ENCODE results near the gene CDR2L.
"Not testable (repeated sequence)": the region's sequence is repeated elsewhere in the genome, so short reads cannot be mapped to it uniquely, and the experiment has no call there.

Gene CDR2L

GRCh38 chr17:75012346-75013091 lies 25.1 kb downstream of the CDR2L start, which contains the start of gene MRPL58:
MRPL58 (plus strand) TSS chr17:75012670; CDS start chr17:75012687, 17 bp downstream.
- peak; percentile 83 for DNase-seq

GRCh38 chr17:75013092-75013559 lies 25.7 kb downstream of the CDR2L start:
- DNase-seq: no peak

- DNase-seq: no peak
Observed at GRCh38 chr17:75019146-75019545, 31.7 kb downstream of the CDR2L start.

- DNase-seq: no peak
Observed at GRCh38 chr17:75019710-75020109, 32.3 kb downstream of the CDR2L start.

GRCh38 chr17:75020331-75021110 lies 33.1 kb downstream of the CDR2L start:
- DNase-seq: no peak

- peak; percentile 30 for DNase-seq
Observed at GRCh38 chr17:75024686-75025397, 37.4 kb downstream of the CDR2L start.

GRCh38 chr17:75025398-75025734 lies 37.9 kb downstream of the CDR2L start:
- not testable (repeated sequence) for DNase-seq

GRCh38 chr17:75026650-75027049 lies 39.2 kb downstream of the CDR2L start:
- DNase-seq: not testable (repeated sequence)

GRCh38 chr17:75030161-75030560 lies 42.7 kb downstream of the CDR2L start:
- DNase-seq: no peak

- peak; percentile 62 for DNase-seq
Observed at GRCh38 chr17:75031972-75032719, 44.7 kb downstream of the CDR2L start.

- no peak for DNase-seq
Observed at GRCh38 chr17:75032720-75033280, 45.4 kb downstream of the CDR2L start.

GRCh38 chr17:75033346-75034235 lies 46.2 kb downstream of the CDR2L start:
- DNase-seq: peak; percentile 93

GRCh38 chr17:75034236-75034908 lies 46.9 kb downstream of the CDR2L start:
- DNase-seq: peak; percentile 94

- peak; percentile 82 for DNase-seq
Observed at GRCh38 chr17:75036643-75037268, 49.3 kb downstream of the CDR2L start.

- DNase-seq: no peak
Observed at GRCh38 chr17:75039238-75039637, 51.8 kb downstream of the CDR2L start.

GRCh38 chr17:75041656-75042280 lies 54.3 kb downstream of the CDR2L start:
- no peak for DNase-seq

GRCh38 chr17:75043789-75044188 lies 56.4 kb downstream of the CDR2L start:
- DNase-seq: not testable (repeated sequence)

GRCh38 chr17:75044716-75045115 lies 57.3 kb downstream of the CDR2L start:
- no peak for DNase-seq

- DNase-seq: peak; percentile 61
Observed at GRCh38 chr17:75045946-75046406, 58.5 kb downstream of the CDR2L start.
